Nephron progenitor cell (in vitro differentiated cells): ENCODE measurements around the gene DIPK1B.
A peak's percentile ranks its signal among the peaks of the same experiment; 100 is the strongest.
"Not testable (repeated sequence)": the region's sequence is repeated elsewhere in the genome, so short reads cannot be mapped to it uniquely, and the experiment has no call there.

Source experiments
- DNase-seq: peaks from one replicate; pipeline ENCODE4 v3.0.0; 2021
- H3K27ac Mint-ChIP-seq: 2 replicates; pipeline ENCODE4 v1.8.0; 2021; ENCODE audit warnings: mild to moderate bottlenecking, moderate library complexity, mixed read lengths
- H3K27me3 Mint-ChIP-seq: 2 replicates; pipeline ENCODE4 v1.8.0; 2021; ENCODE audit warnings: mild to moderate bottlenecking, low read depth, mixed read lengths; ENCODE audit not compliant: poor library complexity
- H3K36me3 Mint-ChIP-seq: 2 replicates; pipeline ENCODE4 v1.8.0; 2021; ENCODE audit warnings: low read depth, mixed read lengths
- H3K4me1 Mint-ChIP-seq: 2 replicates; pipeline ENCODE4 v1.8.0; 2021; ENCODE audit warnings: mixed read lengths
- H3K4me3 Mint-ChIP-seq: 2 replicates; pipeline ENCODE4 v1.8.0; 2021; ENCODE audit warnings: mild to moderate bottlenecking, moderate library complexity, mixed read lengths
- H3K9me3 Mint-ChIP-seq: 2 replicates; pipeline ENCODE4 v1.8.0; 2021; ENCODE audit warnings: mild to moderate bottlenecking, moderate library complexity, mixed read lengths
- TF ChIP-seq, protein P1 (sequence below): fragments of 200-600 bp; sonication (generic); IDR thresholded peaks from 2 replicates; pipeline ENCODE4 v1.5.0; 2021; ENCODE audit warnings: antibody characterized with exemption

DIPK1B gene

GRCh38 chr9:136759001-136759400, 46.6 kb downstream of the DIPK1B start:
- Mint-ChIP-seq H3K4me1 (peaks cover 19% of the 10 kb centered on the region), H3K27ac (no peak overlapping the region), H3K9me3 (peaks cover 13% of the 10 kb centered on the region), H3K4me3 (no peak overlapping the region), H3K27me3 (peaks cover 3% of the 10 kb centered on the region), H3K36me3 (no peaks in the 10 kb centered on the region)
- DNase-seq, result no peak
- TF ChIP-seq, protein P1, sequence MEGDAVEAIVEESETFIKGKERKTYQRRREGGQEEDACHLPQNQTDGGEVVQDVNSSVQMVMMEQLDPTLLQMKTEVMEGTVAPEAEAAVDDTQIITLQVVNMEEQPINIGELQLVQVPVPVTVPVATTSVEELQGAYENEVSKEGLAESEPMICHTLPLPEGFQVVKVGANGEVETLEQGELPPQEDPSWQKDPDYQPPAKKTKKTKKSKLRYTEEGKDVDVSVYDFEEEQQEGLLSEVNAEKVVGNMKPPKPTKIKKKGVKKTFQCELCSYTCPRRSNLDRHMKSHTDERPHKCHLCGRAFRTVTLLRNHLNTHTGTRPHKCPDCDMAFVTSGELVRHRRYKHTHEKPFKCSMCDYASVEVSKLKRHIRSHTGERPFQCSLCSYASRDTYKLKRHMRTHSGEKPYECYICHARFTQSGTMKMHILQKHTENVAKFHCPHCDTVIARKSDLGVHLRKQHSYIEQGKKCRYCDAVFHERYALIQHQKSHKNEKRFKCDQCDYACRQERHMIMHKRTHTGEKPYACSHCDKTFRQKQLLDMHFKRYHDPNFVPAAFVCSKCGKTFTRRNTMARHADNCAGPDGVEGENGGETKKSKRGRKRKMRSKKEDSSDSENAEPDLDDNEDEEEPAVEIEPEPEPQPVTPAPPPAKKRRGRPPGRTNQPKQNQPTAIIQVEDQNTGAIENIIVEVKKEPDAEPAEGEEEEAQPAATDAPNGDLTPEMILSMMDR, result no peak

- H3K27me3 Mint-ChIP-seq, result peaks cover 3% of the 10 kb centered on the region
- no peaks in the 10 kb centered on the region for H3K36me3 Mint-ChIP-seq
- H3K9me3 Mint-ChIP-seq, result peaks cover 13% of the 10 kb centered on the region
- H3K4me1 Mint-ChIP-seq, result peaks cover 19% of the 10 kb centered on the region
- TF ChIP-seq, protein P1, result no peak
- DNase-seq, result no peak
- no peak overlapping the region for H3K4me3 Mint-ChIP-seq
- H3K27ac Mint-ChIP-seq, result peak overlapping the region; percentile 32
Measured at GRCh38 chr9:136759436-136760325, 47.3 kb downstream of the DIPK1B start.

- H3K9me3 Mint-ChIP-seq, result peaks cover 12% of the 10 kb centered on the region
- H3K4me3 Mint-ChIP-seq, result no peak overlapping the region
- H3K27me3 Mint-ChIP-seq, result peaks cover 3% of the 10 kb centered on the region
- DNase-seq, result no peak
- peaks cover 19% of the 10 kb centered on the region for H3K4me1 Mint-ChIP-seq
- no peak overlapping the region for H3K27ac Mint-ChIP-seq
- TF ChIP-seq, protein P1, result no peak
- H3K36me3 Mint-ChIP-seq, result no peaks in the 10 kb centered on the region
Measured at GRCh38 chr9:136760424-136760823, 48.1 kb downstream of the DIPK1B start.

- peak overlapping the region; percentile 81 for H3K27ac Mint-ChIP-seq
- not testable (repeated sequence) for H3K4me3 Mint-ChIP-seq, H3K36me3 Mint-ChIP-seq, H3K9me3 Mint-ChIP-seq, H3K27me3 Mint-ChIP-seq
- TF ChIP-seq, protein P1, result peak; percentile 51
- H3K4me1 Mint-ChIP-seq, result peaks cover 25% of the 10 kb centered on the region
- DNase-seq, result peak; percentile 72
Measured at GRCh38 chr9:136760834-136761544, 48.6 kb downstream of the DIPK1B start.

DNA sequence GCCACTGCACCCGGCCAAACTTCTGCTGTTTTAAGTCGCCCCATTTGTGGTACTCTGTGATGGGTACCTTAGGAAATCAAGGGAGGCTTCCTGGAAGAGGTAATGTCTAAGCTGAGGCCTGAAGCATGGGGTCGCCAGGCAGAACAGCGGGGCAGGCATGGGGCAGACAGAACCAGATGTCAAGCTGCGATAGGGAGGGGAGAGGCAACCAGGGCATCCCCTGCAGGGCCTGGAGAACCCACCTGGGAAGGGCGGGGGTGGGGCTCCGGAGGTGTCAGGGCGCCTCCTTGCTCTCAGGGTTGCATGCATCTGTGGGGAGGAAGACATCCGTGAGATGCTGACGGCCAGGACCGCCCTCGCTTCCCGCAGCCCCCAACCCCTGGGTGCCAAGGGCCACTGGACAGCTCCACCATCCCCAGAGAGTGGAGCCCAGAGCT, 49.2 kb downstream of the DIPK1B start:
- Mint-ChIP-seq H3K36me3 (no peaks in the 10 kb centered on the region), H3K4me1 (peaks cover 27% of the 10 kb centered on the region), H3K9me3 (peaks cover under 1% of the 10 kb centered on the region), H3K4me3 (no peak overlapping the region), H3K27ac (no peak overlapping the region), H3K27me3 (peaks cover 3% of the 10 kb centered on the region)
- DNase-seq, result no peak
- TF ChIP-seq, protein P1, result no peak
